NB4 (cell line): ENCODE measurements around the gene CTCF.

Experiments
- DNase-seq: peaks from one replicate; pipeline ENCODE4 v3.0.0; 2010; ENCODE audit warnings: low read depth
- H3K4me3 ChIP-seq: one replicate; pipeline ENCODE4 v1.5.1; 2011; ENCODE audit warnings: mild to moderate bottlenecking, low read depth, low read length, moderate library complexity
- MYC ChIP-seq: IDR thresholded peaks from 2 replicates; pipeline ENCODE4 v1.6.1; 2011; ENCODE audit warnings: low read depth, low read length
- POLR2A ChIP-seq: IDR thresholded peaks from 2 replicates; pipeline ENCODE4 v1.6.1; 2011; ENCODE audit warnings: mild to moderate bottlenecking; ENCODE audit not compliant: insufficient read length; ENCODE audit errors: extremely low read depth
- TF ChIP-seq, protein P1 (sequence below): IDR thresholded peaks from one replicate; pipeline ENCODE4 v1.5.1; 2012; ENCODE audit warnings: low read depth, low read length
- TF ChIP-seq, protein P2 (sequence below): IDR thresholded peaks from 2 replicates; pipeline ENCODE4 v1.6.1; 2011; ENCODE audit warnings: low read depth, low read length

Gene CTCF

GRCh38 chr16:67552476-67552875 lies 9.8 kb upstream of the CTCF start:
- no peak for TF ChIP-seq POLR2A
- TF ChIP-seq, protein P1, sequence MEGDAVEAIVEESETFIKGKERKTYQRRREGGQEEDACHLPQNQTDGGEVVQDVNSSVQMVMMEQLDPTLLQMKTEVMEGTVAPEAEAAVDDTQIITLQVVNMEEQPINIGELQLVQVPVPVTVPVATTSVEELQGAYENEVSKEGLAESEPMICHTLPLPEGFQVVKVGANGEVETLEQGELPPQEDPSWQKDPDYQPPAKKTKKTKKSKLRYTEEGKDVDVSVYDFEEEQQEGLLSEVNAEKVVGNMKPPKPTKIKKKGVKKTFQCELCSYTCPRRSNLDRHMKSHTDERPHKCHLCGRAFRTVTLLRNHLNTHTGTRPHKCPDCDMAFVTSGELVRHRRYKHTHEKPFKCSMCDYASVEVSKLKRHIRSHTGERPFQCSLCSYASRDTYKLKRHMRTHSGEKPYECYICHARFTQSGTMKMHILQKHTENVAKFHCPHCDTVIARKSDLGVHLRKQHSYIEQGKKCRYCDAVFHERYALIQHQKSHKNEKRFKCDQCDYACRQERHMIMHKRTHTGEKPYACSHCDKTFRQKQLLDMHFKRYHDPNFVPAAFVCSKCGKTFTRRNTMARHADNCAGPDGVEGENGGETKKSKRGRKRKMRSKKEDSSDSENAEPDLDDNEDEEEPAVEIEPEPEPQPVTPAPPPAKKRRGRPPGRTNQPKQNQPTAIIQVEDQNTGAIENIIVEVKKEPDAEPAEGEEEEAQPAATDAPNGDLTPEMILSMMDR: no peak
- TF ChIP-seq MYC: no peak
- TF ChIP-seq, protein P2, sequence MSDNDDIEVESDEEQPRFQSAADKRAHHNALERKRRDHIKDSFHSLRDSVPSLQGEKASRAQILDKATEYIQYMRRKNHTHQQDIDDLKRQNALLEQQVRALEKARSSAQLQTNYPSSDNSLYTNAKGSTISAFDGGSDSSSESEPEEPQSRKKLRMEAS: peak; percentile 69
- DNase-seq: peak; percentile 65
- no peak overlapping the region for H3K4me3 ChIP-seq

GRCh38 chr16:67555795-67556212 lies 6.5 kb upstream of the CTCF start:
- TF ChIP-seq POLR2A: no peak
- TF ChIP-seq MYC: peak; percentile 31; the same call in 1 of the 2 replicates
- TF ChIP-seq, protein P2: 0 out of 2 replicates have a peak, but pooled peaks have one; percentile 40
- TF ChIP-seq, protein P1: no peak
- peak; percentile 82 for DNase-seq
- peak overlapping the region; percentile 11 for H3K4me3 ChIP-seq

DNA sequence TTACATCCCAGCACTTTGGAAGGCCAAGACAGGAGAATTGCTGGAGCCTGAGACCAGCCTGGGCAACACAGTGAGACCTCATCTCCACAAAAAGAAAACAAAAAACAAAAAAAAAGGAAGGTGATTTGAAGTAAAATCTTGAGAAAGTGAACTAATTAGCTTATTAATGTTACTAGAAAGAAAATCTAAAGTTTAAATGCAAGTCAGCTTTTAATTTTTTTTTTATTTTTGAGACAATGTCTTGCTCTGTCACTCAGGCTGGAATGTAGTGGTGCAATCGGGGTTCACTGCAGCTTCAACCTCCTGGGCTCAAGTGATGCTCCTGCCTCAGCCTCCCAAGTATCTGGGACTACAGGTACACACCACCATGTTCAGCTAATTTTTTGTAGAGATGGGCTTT lies 3.5 kb upstream of the CTCF start:
- TF ChIP-seq, protein P1: no peak
- TF ChIP-seq MYC (no peak), POLR2A (no peak)
- TF ChIP-seq, protein P2: no peak
- DNase-seq: no peak
- H3K4me3 ChIP-seq: no peak overlapping the region

GRCh38 chr16:67560827-67561342 lies 1.4 kb upstream of the CTCF start:
- peak overlapping the region; percentile 67 for H3K4me3 ChIP-seq
- no peak for DNase-seq
- TF ChIP-seq MYC: no peak
- TF ChIP-seq, protein P1: no peak
- TF ChIP-seq, protein P2: no peak
- no peak for TF ChIP-seq POLR2A

DNA sequence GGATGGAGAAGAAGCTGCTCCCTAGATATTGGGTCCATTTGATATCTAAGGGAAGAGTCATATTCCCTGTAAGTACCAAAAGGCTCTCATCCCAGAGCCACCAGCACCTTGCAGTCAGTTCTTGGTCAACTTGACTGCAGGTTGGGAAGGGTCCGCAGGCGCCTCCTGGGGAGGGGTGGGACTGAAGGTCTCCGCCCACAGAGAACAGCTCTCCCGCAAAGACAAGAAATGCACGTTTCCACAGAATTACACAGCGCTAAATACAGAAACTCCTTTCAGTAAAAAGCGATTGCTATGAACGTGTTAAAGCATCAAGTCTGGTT lies 864 bp upstream of the CTCF start:
- H3K4me3 ChIP-seq: peak overlapping the region; percentile 67
- no peak for DNase-seq
- TF ChIP-seq, protein P1: no peak
- TF ChIP-seq MYC (no peak), POLR2A (no peak)
- TF ChIP-seq, protein P2: no peak
